T-cell (primary cell): ENCODE results near the gene KMT2E. TPM values are rescaled to one million over a fixed set of nuclear protein-coding genes. Genes with fewer than 3 reads are reported as not detected.

Source experiments
- ATAC-seq, 4 experiments: fragments of 200-7000 bp in 3 of 4; fragments of 150-1000 bp in 1 of 4; cut with Tn5 transposase; replicated peaks in 1 of 4; 1 replicate in 3 of 4; 2 replicates in 1 of 4; pipeline ENCODE4 v1.10.0; 2021; ENCODE audit warnings: moderate library complexity in 3 of 4, mild to moderate bottlenecking in 2 of 4, moderate number of reproducible peaks in 1 of 4
- CTCF ChIA-PET, 2 donors: fragments of 300-600 bp; sonication (Branson Sonifier 250); formaldehyde crosslinking; loops; one replicate each; lab custom pipeline; 2022; ENCODE audit warnings: antibody characterized with exemption in 2 of 2; lab: Charles Lee
- POLR2A ChIA-PET, 2 donors: fragments of 300-600 bp; sonication (Branson Sonifier 250); formaldehyde crosslinking; loops; one replicate each; lab custom pipeline; 2022; ENCODE audit warnings: antibody characterized with exemption in 2 of 2; lab: Charles Lee
- DNase-seq, 35 experiments: peaks; one replicate each; pipeline versions ENCODE4 v3.0.0 to v3.0.0-alpha.2; 2013 to 2023
- H3K27ac ChIP-seq: one replicate; pipeline ENCODE4 v1.5.1; 2013; ENCODE audit warnings: low read length
- H3K27me3 ChIP-seq, 2 experiments: replicated peaks in 1 of 2; 1 replicate in 1 of 2; 2 replicates in 1 of 2; pipeline versions ENCODE4 v1.6.1 to v1.7.0; 2013; ENCODE audit warnings: low read length in 1 of 2, mixed read lengths in 1 of 2; ENCODE audit not compliant: control insufficient read depth in 2 of 2, insufficient read depth in 2 of 2; ENCODE audit errors: extremely low read depth in 1 of 2
- H3K36me3 ChIP-seq, 2 donors: 1 replicate in 1 of 2; 2 replicates in 1 of 2; pipeline versions ENCODE4 v1.6.1 to v1.7.0; 2013; ENCODE audit warnings: low read length in 1 of 2; ENCODE audit not compliant: control insufficient read depth in 2 of 2, insufficient read depth in 1 of 2; ENCODE audit errors: extremely low read depth in 1 of 2
- H3K4me1 ChIP-seq, 2 experiments: 1 replicate in 1 of 2; 2 replicates in 1 of 2; pipeline versions ENCODE4 v1.6.1 to v1.7.0; 2013; ENCODE audit warnings: low read length in 2 of 2, mixed read lengths in 1 of 2; ENCODE audit not compliant: insufficient read depth in 2 of 2, control insufficient read depth in 1 of 2; ENCODE audit errors: extremely low read depth in 1 of 2
- H3K4me3 ChIP-seq, 2 donors: 1 replicate in 1 of 2; 2 replicates in 1 of 2; pipeline versions ENCODE4 v1.5.1 to v1.7.0; 2013; ENCODE audit warnings: mild to moderate bottlenecking in 2 of 2, low read length in 1 of 2, moderate library complexity in 1 of 2; ENCODE audit not compliant: control insufficient read depth in 1 of 2; ENCODE audit errors: extremely low read depth in 1 of 2
- H3K9me3 ChIP-seq: 2 replicates; pipeline ENCODE4 v1.7.0; 2013
- H3K27ac Mint-ChIP-seq, 2 donors: one replicate each; pipeline ENCODE4 v1.8.0; 2020 to 2021; ENCODE audit warnings: mild to moderate bottlenecking in 2 of 2, mixed read lengths in 2 of 2
- H3K27me3 Mint-ChIP-seq, 2 donors: one replicate each; pipeline ENCODE4 v1.8.0; 2021 to 2022; ENCODE audit warnings: mixed read lengths in 2 of 2
- H3K36me3 Mint-ChIP-seq: one replicate; pipeline ENCODE4 v1.8.0; 2021; ENCODE audit warnings: mixed read lengths
- H3K4me1 Mint-ChIP-seq, 3 donors: one replicate each; pipeline ENCODE4 v1.8.0; 2020 to 2022; ENCODE audit warnings: mixed read lengths in 3 of 3, mild to moderate bottlenecking in 1 of 3
- H3K4me3 Mint-ChIP-seq, 3 donors: one replicate each; pipeline ENCODE4 v1.8.0; 2020 to 2022; ENCODE audit warnings: mild to moderate bottlenecking in 3 of 3, mixed read lengths in 3 of 3, moderate library complexity in 3 of 3
- H3K9me3 Mint-ChIP-seq, 3 donors: one replicate each; pipeline ENCODE4 v1.8.0; 2020 to 2022; ENCODE audit warnings: mixed read lengths in 3 of 3
- WGBS: methylation state at CpG from one replicate; pipeline ENCODE4 v1.1.5; 2013; ENCODE audit warnings: missing lambda C conversion rate; ENCODE audit not compliant: insufficient coverage; 5-methylcytosine and 5-hydroxymethylcytosine counted together
- total RNA-seq, 35 experiments: library from RNA in 6 of 35; stranded (reverse) in 6 of 35; fragments of 120-200 nt in 1 of 35; gene quantifications; one replicate each; pipeline versions ENCODE4 v1.2.1 to v1.2.4 and lab custom pipeline; 2013 to 2026

The KMT2E gene
- total RNA-seq, 5 donors from 2014 or later (not counting 1 experiment from before 2014, with no cell fraction given), result 164 to 260 (median 169) TPM

GRCh38 chr7:105060923-105061322 lies 46.9 kb downstream of the KMT2E start:
- Mint-ChIP-seq H3K27me3 (no peaks in the 10 kb centered on the region), H3K36me3 (peaks cover 32% of the 10 kb centered on the region), H3K27ac (peak overlapping the region; percentile 33 to 37), H3K4me1 (peaks cover 67 to 77% (median 76%) of the 10 kb centered on the region in 3 donors), H3K4me3 (no peak overlapping the region), H3K9me3 (no peaks in the 10 kb centered on the region)
- H3K4me1 ChIP-seq, result peaks cover 0 to 7% of the 10 kb centered on the region in 2 experiments
- no peaks in the 10 kb centered on the region for H3K27me3 ChIP-seq
- no peaks in the 10 kb centered on the region for H3K9me3 ChIP-seq
- no peak overlapping the region for H3K27ac ChIP-seq
- H3K4me3 ChIP-seq, result no peak overlapping the region
- ChIA-PET CTCF (interaction anchor here in 1 of 2 donors (0.9 kb wide), 1 partner anchor 48 kb away, joined by 3 read pairs; no protein-coding TSS in a partner anchor), POLR2A (interaction anchor here in 1 of 2 donors (0.6 to 1.0 kb wide), 4 partner anchors 9 to 281 kb away, joined by 3 to 5 read pairs (median 4); no protein-coding TSS in a partner anchor)
- peaks cover 0 to 44% of the 10 kb centered on the region in 2 donors for H3K36me3 ChIP-seq
- WGBS, result no CpG with 5 or more reads among the region's 3 CpGs
- DNase-seq (no peak), ATAC-seq (peak in 1 of 4 experiments; percentile 13)

DNA sequence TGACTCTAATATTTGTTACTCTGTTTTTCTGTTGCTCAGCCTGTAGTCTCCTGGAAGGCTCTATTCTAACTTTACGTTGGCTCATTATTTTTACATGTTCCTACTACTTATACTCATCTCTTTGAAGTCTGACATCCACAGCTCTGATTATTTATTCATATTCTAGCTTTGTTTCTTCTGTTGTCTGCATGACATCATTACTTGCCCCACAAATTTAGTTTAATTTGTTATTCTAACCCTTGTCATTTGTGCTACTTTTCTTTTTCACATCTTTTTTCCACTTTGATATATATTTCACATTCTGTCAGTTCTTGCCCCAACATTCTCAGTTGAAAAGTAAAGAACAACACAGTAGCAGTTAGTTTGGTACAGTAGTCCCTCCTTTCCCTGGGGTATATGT lies 51.1 kb downstream of the KMT2E start:
- CTCF ChIA-PET, result no interaction called here
- POLR2A ChIA-PET, result interaction anchor here in 1 of 2 donors (0.6 to 1.1 kb wide), 3 partner anchors 15 to 863 kb away, joined by 3 read pairs; no protein-coding TSS in a partner anchor
- Mint-ChIP-seq H3K4me3 (no peak overlapping the region), H3K36me3 (peaks cover 48% of the 10 kb centered on the region), H3K27ac (peak overlapping the region; percentile 3 to 70), H3K9me3 (no peaks in the 10 kb centered on the region), H3K27me3 (no peaks in the 10 kb centered on the region), H3K4me1 (peaks cover 49 to 60% (median 55%) of the 10 kb centered on the region in 3 donors)
- ATAC-seq, result no peak
- peaks cover 0 to under 1% of the 10 kb centered on the region in 2 experiments for H3K4me1 ChIP-seq
- H3K9me3 ChIP-seq, result no peaks in the 10 kb centered on the region
- H3K27ac ChIP-seq, result no peak overlapping the region
- no peak overlapping the region for H3K4me3 ChIP-seq
- no CpG with 5 or more reads among the region's 1 CpG for WGBS
- DNase-seq, result no peak
- H3K36me3 ChIP-seq, result peaks cover 13 to 70% of the 10 kb centered on the region in 2 donors
- no peaks in the 10 kb centered on the region for H3K27me3 ChIP-seq

GRCh38 chr7:105067691-105068090 lies 53.7 kb downstream of the KMT2E start:
- Mint-ChIP-seq H3K27me3 (no peaks in the 10 kb centered on the region), H3K36me3 (peaks cover 54% of the 10 kb centered on the region), H3K27ac (no peak overlapping the region), H3K9me3 (no peaks in the 10 kb centered on the region), H3K4me1 (peaks cover 34 to 44% (median 38%) of the 10 kb centered on the region in 3 donors), H3K4me3 (no peak overlapping the region)
- no peaks in the 10 kb centered on the region for H3K9me3 ChIP-seq
- no peak for ATAC-seq
- H3K36me3 ChIP-seq, result peaks cover 13 to 71% of the 10 kb centered on the region in 2 donors
- ChIA-PET CTCF (interaction anchor here in 1 of 2 donors (0.7 to 1.0 kb wide), 3 partner anchors 37 to 88 kb away, joined by 3 to 7 read pairs (median 3); no protein-coding TSS in a partner anchor), POLR2A (interaction anchor here in 1 of 2 donors (0.7 kb wide), 1 partner anchor 420 kb away, joined by 3 read pairs; no protein-coding TSS in a partner anchor)
- 96% methylated on average over 4 of the region's 5 CpGs for WGBS
- H3K27me3 ChIP-seq, result no peaks in the 10 kb centered on the region
- H3K27ac ChIP-seq, result no peak overlapping the region
- H3K4me3 ChIP-seq, result no peak overlapping the region
- no peak for DNase-seq
- no peaks in the 10 kb centered on the region for H3K4me1 ChIP-seq

- no peak overlapping the region for H3K27ac ChIP-seq
- H3K36me3 ChIP-seq, result peaks cover 13 to 67% of the 10 kb centered on the region in 2 donors
- peaks cover 42% of the 10 kb centered on the region for H3K36me3 Mint-ChIP-seq
- H3K4me3 ChIP-seq, result no peak overlapping the region
- H3K9me3 ChIP-seq, result no peaks in the 10 kb centered on the region
- ChIA-PET CTCF (interaction anchor here in 1 of 2 donors (0.6 to 1.4 kb wide), 2 partner anchors 91 to 185 kb away, joined by 3 read pairs; no protein-coding TSS in a partner anchor), POLR2A (interaction anchor here (0.5 to 0.7 kb wide), 4 partner anchors 28 to 1755 kb away, joined by 3 to 4 read pairs (median 3); no protein-coding TSS in a partner anchor)
- WGBS, result no CpG with 5 or more reads among the region's 1 CpG
- no peaks in the 10 kb centered on the region for H3K27me3 ChIP-seq
- no peaks in the 10 kb centered on the region for H3K27me3 Mint-ChIP-seq
- peak overlapping the region in 1 of 2 donors; percentile 55 for H3K27ac Mint-ChIP-seq
- peaks cover 24 to 35% (median 28%) of the 10 kb centered on the region in 3 donors for H3K4me1 Mint-ChIP-seq
- no peaks in the 10 kb centered on the region for H3K9me3 Mint-ChIP-seq
- DNase-seq, result no peak
- H3K4me3 Mint-ChIP-seq, result no peak overlapping the region
- no peaks in the 10 kb centered on the region for H3K4me1 ChIP-seq
- ATAC-seq, result no peak
These were observed 54.9 kb downstream of the KMT2E start for GRCh38 chr7:105068886-105069285.

- peaks cover 16 to 21% (median 17%) of the 10 kb centered on the region in 3 donors for H3K4me1 Mint-ChIP-seq
- no peaks in the 10 kb centered on the region for H3K9me3 Mint-ChIP-seq
- Histone ChIP-seq H3K27me3 (no peaks in the 10 kb centered on the region), H3K4me1 (no peaks in the 10 kb centered on the region), H3K4me3 (no peak overlapping the region), H3K27ac (no peak overlapping the region), H3K36me3 (peaks cover 6 to 72% of the 10 kb centered on the region in 2 donors), H3K9me3 (no peaks in the 10 kb centered on the region)
- no CpG with 5 or more reads among the region's 1 CpG for WGBS
- peaks cover 56% of the 10 kb centered on the region for H3K36me3 Mint-ChIP-seq
- no peak for DNase-seq
- no peak for ATAC-seq
- ChIA-PET CTCF (interaction anchor here in 1 of 2 donors (0.7 kb wide), 1 partner anchor 56 kb away, joined by 7 read pairs; no protein-coding TSS in a partner anchor), POLR2A (no interaction called here)
- H3K27ac Mint-ChIP-seq, result no peak overlapping the region
- H3K4me3 Mint-ChIP-seq, result no peak overlapping the region
- no peaks in the 10 kb centered on the region for H3K27me3 Mint-ChIP-seq
These were observed 59.1 kb downstream of the KMT2E start for GRCh38 chr7:105073143-105073542.

DNA sequence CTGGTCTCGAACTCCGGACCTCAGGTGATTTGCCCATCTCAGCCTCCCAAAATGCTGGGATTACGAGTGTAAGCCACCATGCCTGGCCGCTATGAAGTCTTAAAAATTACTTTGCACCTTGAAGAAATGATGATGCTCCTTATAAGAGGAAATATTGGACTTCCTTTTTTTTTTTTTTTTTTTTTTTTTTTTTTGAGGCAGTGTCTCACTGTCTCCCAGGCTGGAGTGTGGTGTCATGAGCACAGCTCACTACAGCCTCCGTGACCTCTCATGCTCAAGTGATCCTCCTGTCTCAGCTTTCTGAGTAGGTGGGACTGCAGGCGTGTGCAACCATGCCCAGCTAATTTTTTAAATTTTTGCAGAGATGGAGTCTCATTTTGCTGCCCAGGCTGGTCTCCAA lies 65.3 kb downstream of the KMT2E start:
- ChIA-PET CTCF (interaction anchor here (0.7 to 1.5 kb wide), 4 partner anchors 16 to 98 kb away, joined by 3 to 6 read pairs (median 3); no protein-coding TSS in a partner anchor), POLR2A (interaction anchor here (0.5 to 0.7 kb wide), 3 partner anchors 8 to 280 kb away, joined by 4 to 9 read pairs (median 6); no protein-coding TSS in a partner anchor)
- Mint-ChIP-seq H3K4me1 (peaks cover 12 to 16% (median 15%) of the 10 kb centered on the region in 3 donors), H3K36me3 (peaks cover 49% of the 10 kb centered on the region), H3K9me3 (no peaks in the 10 kb centered on the region), H3K27me3 (no peaks in the 10 kb centered on the region), H3K4me3 (no peak overlapping the region), H3K27ac (no peak overlapping the region)
- no peaks in the 10 kb centered on the region for H3K27me3 ChIP-seq
- 100% methylated on average over 2 of the region's 6 CpGs for WGBS
- no peaks in the 10 kb centered on the region for H3K9me3 ChIP-seq
- H3K4me1 ChIP-seq, result no peaks in the 10 kb centered on the region
- peaks cover 12 to 93% of the 10 kb centered on the region in 2 donors for H3K36me3 ChIP-seq
- H3K4me3 ChIP-seq, result no peak overlapping the region
- no peak overlapping the region for H3K27ac ChIP-seq
- no peak for ATAC-seq
- no peak for DNase-seq
